WTC11 (cell line): Measurements from ENCODE around the gene TULP3. TPM values are rescaled to one million over a fixed set of nuclear protein-coding genes. Genes with fewer than 3 reads are reported as not detected.
A peak's percentile ranks its signal among the peaks of the same experiment; 100 is the strongest.

Experiments
- AFF4 ChIP-seq: sonication (generic); formaldehyde crosslinking; IDR thresholded peaks from 2 replicates; pipeline ENCODE4 v1.8.1; 2023; ENCODE audit warnings: mild to moderate bottlenecking, missing genetic modification reagents, borderline replicate concordance
- AR ChIP-seq: fragments of 250-450 bp; sonication (Bioruptor Pico); IDR thresholded peaks from 2 replicates; pipeline ENCODE4 v1.9.0; 2021; ENCODE audit warnings: mild to moderate bottlenecking
- ATF1 ChIP-seq: sonication (generic); formaldehyde crosslinking; IDR thresholded peaks from 2 replicates; pipeline ENCODE4 v1.8.1; 2023; ENCODE audit warnings: mild to moderate bottlenecking, moderate library complexity, missing genetic modification reagents
- ELF4 ChIP-seq: sonication (generic); formaldehyde crosslinking; IDR thresholded peaks from 2 replicates; pipeline ENCODE4 v1.8.1; 2022; ENCODE audit warnings: low read depth, mild to moderate bottlenecking, moderate library complexity, missing genetic modification reagents
- ESRRA ChIP-seq: sonication (generic); formaldehyde crosslinking; IDR thresholded peaks from 2 replicates; pipeline ENCODE4 v1.8.1; 2022; ENCODE audit warnings: mild to moderate bottlenecking, missing genetic modification reagents, borderline replicate concordance
- IRF1 ChIP-seq: sonication (generic); formaldehyde crosslinking; IDR thresholded peaks from 2 replicates; pipeline ENCODE4 v1.8.0; 2023; ENCODE audit warnings: missing genetic modification reagents
- IRF2 ChIP-seq: sonication (generic); formaldehyde crosslinking; IDR thresholded peaks from 2 replicates; pipeline ENCODE4 v1.8.0; 2022; ENCODE audit warnings: low read depth, missing genetic modification reagents, borderline replicate concordance
- JAZF1 ChIP-seq: fragments of 250-450 bp; sonication (Bioruptor Pico); IDR thresholded peaks from 2 replicates; pipeline ENCODE4 v1.9.0; 2021; ENCODE audit warnings: moderate library complexity, mild to moderate bottlenecking, inconsistent platforms
- NR2C2 ChIP-seq: sonication (generic); formaldehyde crosslinking; IDR thresholded peaks from 2 replicates; pipeline ENCODE4 v1.8.0; 2022; ENCODE audit warnings: mild to moderate bottlenecking, missing genetic modification reagents
- PRDM15 ChIP-seq: sonication (generic); formaldehyde crosslinking; IDR thresholded peaks from 2 replicates; pipeline ENCODE4 v1.8.0; 2022; ENCODE audit warnings: missing genetic modification reagents
- STAT6 ChIP-seq: sonication (generic); formaldehyde crosslinking; conservative IDR thresholded peaks from 2 replicates; pipeline ENCODE4 v1.8.1; 2023; ENCODE audit warnings: mild to moderate bottlenecking, low read depth, missing genetic modification reagents, moderate library complexity
- TCF7 ChIP-seq: sonication (generic); formaldehyde crosslinking; IDR thresholded peaks from 2 replicates; pipeline ENCODE4 v1.8.0; 2022; ENCODE audit warnings: mild to moderate bottlenecking, low read depth, missing genetic modification reagents, moderate library complexity
- TEAD1 ChIP-seq: sonication (generic); formaldehyde crosslinking; IDR thresholded peaks from 2 replicates; pipeline ENCODE4 v1.8.0; 2022; ENCODE audit warnings: mild to moderate bottlenecking, missing genetic modification reagents
- USF2 ChIP-seq: sonication (generic); formaldehyde crosslinking; IDR thresholded peaks from 2 replicates; pipeline ENCODE4 v1.8.1; 2023; ENCODE audit warnings: mild to moderate bottlenecking, missing genetic modification reagents, moderate library complexity
- ZBTB21 ChIP-seq: sonication (generic); formaldehyde crosslinking; IDR thresholded peaks from 2 replicates; pipeline ENCODE4 v1.8.1; 2023; ENCODE audit warnings: mild to moderate bottlenecking, missing genetic modification reagents, borderline replicate concordance
- ZBTB43 ChIP-seq: sonication (generic); formaldehyde crosslinking; IDR thresholded peaks from 2 replicates; pipeline ENCODE4 v1.8.1; 2023; ENCODE audit warnings: mild to moderate bottlenecking, missing genetic modification reagents
- ZNF263 ChIP-seq: sonication (generic); formaldehyde crosslinking; IDR thresholded peaks from 2 replicates; pipeline ENCODE4 v1.8.1; 2022; ENCODE audit warnings: low read depth, mild to moderate bottlenecking, moderate library complexity, missing genetic modification reagents
- ZNF396 ChIP-seq: fragments of 250-450 bp; sonication (Bioruptor Pico); IDR thresholded peaks from 2 replicates; pipeline ENCODE4 v1.8.0; 2021; ENCODE audit warnings: mild to moderate bottlenecking, moderate library complexity, borderline replicate concordance
- ZNF416 ChIP-seq: fragments of 250-450 bp; sonication (Bioruptor Pico); IDR thresholded peaks from 2 replicates; pipeline ENCODE4 v1.9.0; 2021; ENCODE audit warnings: mild to moderate bottlenecking, inconsistent platforms
- total RNA-seq: library from RNA; stranded (reverse); gene quantifications from 3 replicates; pipeline ENCODE4 v1.2.3, GENCODE V29; 2021

TULP3 gene
- total RNA-seq, 1 experiment from 2014 or later, result 17.4 TPM

- TF ChIP-seq ZBTB43, result no peak; the same call in 1 of the 2 replicates
- TF ChIP-seq AR (CRISPR knock-in tag), result 0 out of 2 replicates have a peak, but pooled peaks have one; percentile 71
- peak; percentile 77; the same call in 1 of the 2 replicates for TF ChIP-seq ZNF416 (CRISPR knock-in tag)
- peak; percentile 91 for TF ChIP-seq TEAD1 (CRISPR knock-in tag)
- no peak for TF ChIP-seq STAT6 (CRISPR knock-in tag)
- TF ChIP-seq ATF1 (CRISPR knock-in tag), result no peak
- no peak for TF ChIP-seq IRF2
- no peak for TF ChIP-seq ZNF263
- TF ChIP-seq ZBTB21 (CRISPR knock-in tag), result peak; percentile 79; the same call in 1 of the 2 replicates
- TF ChIP-seq NR2C2 (CRISPR knock-in tag), result no peak
- 0 out of 2 replicates have a peak, but pooled peaks have one; percentile 6 for TF ChIP-seq PRDM15 (CRISPR knock-in tag)
- TF ChIP-seq AFF4, result no peak
- 0 out of 2 replicates have a peak, but pooled peaks have one; percentile 25 for TF ChIP-seq IRF1 (CRISPR knock-in tag)
- no peak for TF ChIP-seq JAZF1 (CRISPR knock-in tag)
- TF ChIP-seq USF2 (CRISPR knock-in tag), result peak; percentile 42; the same call in 1 of the 2 replicates
- no peak for TF ChIP-seq ESRRA (CRISPR knock-in tag)
- no peak for TF ChIP-seq ZNF396 (CRISPR knock-in tag)
- no peak for TF ChIP-seq TCF7 (CRISPR knock-in tag)
- no peak for TF ChIP-seq ELF4 (CRISPR knock-in tag)
Observed at GRCh38 chr12:2890388-2891239, at the start of gene TULP3 (continued).
